K562 (cell line): ENCODE results near the gene KLHL24. TPM values are rescaled to one million over a fixed set of nuclear protein-coding genes. Genes with fewer than 3 reads are reported as not detected.
A peak's percentile ranks its signal among the peaks of the same experiment; 100 is the strongest.

ENCODE experiments used
- ATAC-seq: fragments of 200-7000 bp; cut with Tn5 transposase; 3 replicates; pipeline ENCODE4 v1.9.1; 2020; ENCODE audit warnings: moderate library complexity
- BruUV-seq: library from RNA; stranded (reverse); fragments of 400-500 nt; replicated peaks from 2 replicates; lab custom pipeline; 2021; lab: Mats Ljungman, UMichigan
- CTCF ChIA-PET: fragments of 300-600 bp; formaldehyde crosslinking; extraction: SDS; loops from one replicate; lab custom pipeline; 2021; ENCODE audit warnings: low intra/inter-chr PET ratio; lab: Yijun Ruan, JAX
- POLR2A ChIA-PET: fragments of 300-600, 350-650 bp; sonication (Branson Sonifier 250); formaldehyde crosslinking; extraction: SDS; loops from one replicate; lab custom pipeline; 2021; ENCODE audit warnings: antibody characterized with exemption, inconsistent platforms; lab: Yijun Ruan, JAX
- DNase-seq, 4 experiments: peaks; one replicate each; pipeline versions ENCODE4 v3.0.0 to v3.0.0-alpha.2; 2011 to 2018; ENCODE audit warnings: low spot score in 3 of 4, mixed read lengths in 3 of 4; ENCODE audit errors: extremely low read depth in 1 of 4
- FAIRE-seq: peaks from 2 replicates; lab custom pipeline; 2011; peaks lifted over from hg19 to GRCh38; lab: Jason Lieb, UNC
- H2AFZ ChIP-seq: 2 replicates; pipeline ENCODE4 v1.6.0; 2011; ENCODE audit warnings: low read depth, low read length, control low read depth, inconsistent platforms
- H3K27ac ChIP-seq: fragments of 200-600 bp; 3 replicates; pipeline ENCODE4 v1.8.0; 2011; ENCODE audit warnings: low read depth, mild to moderate bottlenecking, control low read depth, inconsistent platforms, low read length, moderate library complexity, mixed read lengths; ENCODE audit errors: extremely low read depth
- H3K27me3 ChIP-seq, 2 experiments: fragments of 300-600 bp in 1 of 2; 2 replicates in 1 of 2; 3 replicates in 1 of 2; pipeline versions ENCODE4 v1.6.0 to v1.8.0; 2011; ENCODE audit warnings: inconsistent platforms in 2 of 2, low read length in 2 of 2, mild to moderate bottlenecking in 1 of 2, mixed read lengths in 1 of 2, moderate library complexity in 1 of 2; ENCODE audit not compliant: control insufficient read depth in 2 of 2, insufficient read depth in 2 of 2
- H3K36me3 ChIP-seq: fragments of 300-600 bp; 3 replicates; pipeline ENCODE4 v1.8.0; 2011; ENCODE audit warnings: mild to moderate bottlenecking, low read length, inconsistent platforms; ENCODE audit not compliant: control insufficient read depth, insufficient read depth
- H3K4me1 ChIP-seq, 2 experiments: fragments of 200-600 bp in 1 of 2; replicated peaks in 1 of 2; 2 replicates in 1 of 2; 3 replicates in 1 of 2; pipeline versions ENCODE4 v1.5.1 to v1.8.0; 2011; ENCODE audit warnings: inconsistent platforms in 2 of 2, low read length in 2 of 2, mild to moderate bottlenecking in 1 of 2, mixed read lengths in 1 of 2, moderate library complexity in 1 of 2; ENCODE audit not compliant: control insufficient read depth in 2 of 2, insufficient read depth in 2 of 2
- H3K4me2 ChIP-seq: 2 replicates; pipeline ENCODE4 v1.6.1; 2011; ENCODE audit warnings: low read length, control low read depth, inconsistent platforms, mixed read lengths; ENCODE audit not compliant: insufficient read depth
- H3K4me3 ChIP-seq: fragments of 200-600 bp; sonication (generic), shearing (Covaris generic); 2 replicates; pipeline ENCODE4 v1.5.1; 2016; ENCODE audit warnings: control low read depth, inconsistent platforms
- H3K79me2 ChIP-seq: fragments of 200-600 bp; 3 replicates; pipeline ENCODE4 v1.8.0; 2011; ENCODE audit warnings: low read length, inconsistent platforms; ENCODE audit not compliant: control insufficient read depth, insufficient read depth
- H3K9ac ChIP-seq, 2 experiments: 2 replicates each; pipeline versions ENCODE4 v1.6.0 to v1.6.1; 2011; ENCODE audit warnings: low read depth in 2 of 2, low read length in 2 of 2, control low read depth in 1 of 2, inconsistent platforms in 1 of 2, mild to moderate bottlenecking in 1 of 2, mixed read lengths in 1 of 2; ENCODE audit not compliant: insufficient read depth in 1 of 2
- H3K9me1 ChIP-seq: one replicate; pipeline ENCODE4 v1.6.0; 2011; ENCODE audit warnings: inconsistent platforms, mild to moderate bottlenecking, low read length, moderate library complexity; ENCODE audit not compliant: control insufficient read depth, insufficient read depth
- H3K9me3 ChIP-seq: replicated peaks from 2 replicates; pipeline ENCODE4 v1.5.1; 2011; ENCODE audit warnings: low read depth, low read length, inconsistent platforms; ENCODE audit not compliant: control insufficient read depth, insufficient read depth
- H4K20me1 ChIP-seq: replicated peaks from 2 replicates; pipeline ENCODE4 v1.6.1; 2011; ENCODE audit warnings: low read length, inconsistent platforms, mixed read lengths; ENCODE audit not compliant: control insufficient read depth, insufficient read depth
- CHD1 ChIP-seq: fragments of 200-600 bp; sonication (generic); IDR thresholded peaks from one replicate; pipeline ENCODE4 v1.6.1; 2012; ENCODE audit warnings: mild to moderate bottlenecking, moderate library complexity, low read length, inconsistent platforms
- HDAC2 ChIP-seq: fragments of 450-650 bp; IDR thresholded peaks from 2 replicates; pipeline ENCODE4 v1.6.1; 2016; ENCODE audit warnings: mild to moderate bottlenecking
- JUNB ChIP-seq: fragments of 450-650 bp; formaldehyde crosslinking; conservative IDR thresholded peaks from 2 replicates; pipeline ENCODE4 v1.4.0; 2020; ENCODE audit warnings: mild to moderate bottlenecking
- NKRF ChIP-seq: fragments of 450-650 bp; IDR thresholded peaks from 2 replicates; pipeline ENCODE4 v1.6.1; 2016; ENCODE audit warnings: borderline replicate concordance
- PHF21A ChIP-seq: fragments of 450-650 bp; IDR thresholded peaks from 2 replicates; pipeline ENCODE4 v1.6.1; 2017; ENCODE audit warnings: low read depth, borderline replicate concordance
- RAD21 ChIP-seq, 2 experiments: fragments of 250-450 bp in 1 of 2; fragments of 450-650 bp in 1 of 2; sonication (Bioruptor Pico) in 1 of 2; formaldehyde crosslinking in 1 of 2; IDR thresholded peaks in 1 of 2; conservative IDR thresholded peaks in 1 of 2; 2 replicates each; pipeline versions ENCODE4 v1.4.0 to v1.8.0; 2020 to 2022; ENCODE audit warnings: mild to moderate bottlenecking in 2 of 2, moderate library complexity in 1 of 2
- REST ChIP-seq, 2 experiments: fragments of 450-650 bp; formaldehyde crosslinking in 1 of 2; IDR thresholded peaks; 2 replicates each; pipeline versions ENCODE4 v1.4.0 to v1.6.1; 2014 to 2020; ENCODE audit warnings: mild to moderate bottlenecking in 2 of 2, borderline replicate concordance in 1 of 2, low read depth in 1 of 2
- ZNF507 ChIP-seq: conservative IDR thresholded peaks from 2 replicates; pipeline ENCODE4 v1.6.1; 2017; ENCODE audit warnings: missing genetic modification characterization, missing compliant biosample characterization
- WGBS: fragments of 100-300 bp; shearing (Covaris generic); methylation state at CpG from one replicate; pipeline ENCODE4 v1.1.6; 2016; ENCODE audit warnings: low coverage, mixed read lengths; ENCODE audit not compliant: insufficient coverage; ENCODE audit errors: missing lambda C conversion rate; 5-methylcytosine and 5-hydroxymethylcytosine counted together
- in situ Hi-C: fragments of 300-500 bp; cut with MboI; formaldehyde crosslinking; loops from 4 replicates; pipeline ENCODE4 v1.15.0; 2018; ENCODE audit warnings: inconsistent platforms, mixed read lengths
- intact Hi-C: fragments of 100-400 bp; cut with micrococcal nuclease; formaldehyde crosslinking; loops from 2 replicates; pipeline ENCODE4 v1.14.2; 2022
- polyA plus RNA-seq, 8 experiments: library from polyadenylated mRNA; depleted of rRNA in 4 of 8; stranded (reverse) in 5 of 8; unstranded in 3 of 8; fragments of >200 nt; fragmentation: Nextera tagmentation in 2 of 8; fragmentation: Illumina TruSeq in 1 of 8; extraction: Ambion mirVana in 2 of 8; extraction: Trizol in 1 of 8; gene quantifications; 2 replicates each; pipeline versions ENCODE4 v1.2.1 to v1.2.3, GENCODE V29; 2011 to 2014; ENCODE audit warnings: inconsistent platforms in 1 of 8, missing spikeins in 1 of 8
- total RNA-seq, 7 experiments: library from RNA; depleted of rRNA in 6 of 7; stranded (reverse); fragments of >200 nt in 6 of 7; fragmentation: Illumina TruSeq in 2 of 7; extraction: Trizol in 2 of 7; gene quantifications; 2 replicates each; pipeline versions ENCODE4 v1.2.1 to v1.2.3, GENCODE V29; 2011 to 2021; ENCODE audit warnings: low replicate concordance in 1 of 7

Gene KLHL24
- total and polyA plus RNA-seq, 9 of the 15 experiments (the other 6 are each of a cell fraction or from before 2014, with no cell fraction given) = 3.3 to 21.2 (median 14.2) TPM

- Histone ChIP-seq H3K9ac (no peak overlapping the region), H3K27ac (no peak overlapping the region), H3K4me3 (no peak overlapping the region), H3K79me2 (no peaks in the 10 kb centered on the region), H3K4me1 (no peaks in the 10 kb centered on the region), H3K36me3 (no peaks in the 10 kb centered on the region), H3K4me2 (no peak overlapping the region), H3K9me3 (no peaks in the 10 kb centered on the region), H2AFZ (peak overlapping the region; percentile 67), H4K20me1 (no peaks in the 10 kb centered on the region), H3K9me1 (no peaks in the 10 kb centered on the region), H3K27me3 (no peaks in the 10 kb centered on the region)
- 22% methylated on average over 6 of the region's 6 CpGs for WGBS
- BruUV-seq = no TSS peak
- POLR2A ChIA-PET = interaction anchor here (0.6 to 1.7 kb wide), 2 partner anchors 12 to 1001 kb away, joined by 3 to 5 read pairs; no protein-coding TSS in a partner anchor
- DNase-seq = peak in 1 of 4 experiments; percentile 19
- intact Hi-C loops = no loop called here
- CTCF ChIA-PET = no interaction called here
- peak; percentile 64 for FAIRE-seq
- ATAC-seq = no peak
- in situ Hi-C loops = no loop called here
- no peak for TF ChIP-seq PHF21A
- no peak for TF ChIP-seq ZNF507 (tag)
- no peak for TF ChIP-seq NKRF
- 0 out of 4 replicates have a peak, but pooled peaks of 1 of the 2 experiments have one; percentile 22 for TF ChIP-seq RAD21 (CRISPR knock-in tag; conservative IDR thresholded peaks at IDR 0.05 in 1 of 2, IDR thresholded peaks at IDR 0.05 in 1 of 2)
- TF ChIP-seq REST (IDR thresholded peaks at IDR 0.05; ENCODE audit: borderline replicate concordance) = 0 out of 2 replicates have a peak, but pooled peaks have one; percentile 7
- no peak for TF ChIP-seq REST (CRISPR knock-in tag; IDR thresholded peaks at IDR 0.05; ENCODE audit: low read depth)
- TF ChIP-seq CHD1 = no peak
- TF ChIP-seq HDAC2 = no peak
- no peak for TF ChIP-seq JUNB (CRISPR knock-in tag)
These were observed 43.4 kb upstream of the KLHL24 start for GRCh38 chr3:183591881-183592521.
